IMR-90 (cell line): Measurements from ENCODE around the gene MRPL10. TPM values are rescaled to one million over a fixed set of nuclear protein-coding genes. Genes with fewer than 3 reads are reported as not detected.

ENCODE experiments used
- ATAC-seq: fragments of 200-7000 bp; cut with Tn5 transposase; 2 replicates; pipeline ENCODE4 v1.9.1; 2020; ENCODE audit warnings: low read depth, mild to moderate bottlenecking, moderate library complexity
- BruUV-seq: library from RNA; stranded (reverse); fragments of 400-500 nt; replicated peaks from 2 replicates; lab custom pipeline; 2021; lab: Mats Ljungman, UMichigan
- CTCF ChIA-PET: fragments of 300-600 bp; formaldehyde crosslinking; extraction: SDS; loops from one replicate; lab custom pipeline; 2021; ENCODE audit warnings: antibody characterized with exemption; lab: Yijun Ruan, JAX
- POLR2A ChIA-PET: fragments of 300-600 bp; sonication (Branson Sonifier 250); formaldehyde crosslinking; loops from one replicate; lab custom pipeline; 2022; ENCODE audit warnings: antibody characterized with exemption; ENCODE audit not compliant: unreplicated experiment; lab: Charles Lee
- DNase-seq: peaks from one replicate; pipeline ENCODE4 v3.0.0; 2013
- H2AFZ ChIP-seq: replicated peaks from 2 replicates; pipeline ENCODE3; 2013; ENCODE audit warnings: low read length, mild to moderate bottlenecking; ENCODE audit not compliant: poor library complexity
- H2AK5ac ChIP-seq: 2 replicates; pipeline ENCODE4 v1.6.1; 2013; ENCODE audit warnings: low read depth, low read length, inconsistent platforms
- H2AK9ac ChIP-seq: replicated peaks from 2 replicates; pipeline ENCODE3; 2013; ENCODE audit warnings: mild to moderate bottlenecking, low read depth, low read length, moderate library complexity; ENCODE audit not compliant: poor library complexity
- H2BK120ac ChIP-seq: 2 replicates; pipeline ENCODE4 v1.6.1; 2013; ENCODE audit warnings: low read depth, low read length, inconsistent platforms
- H2BK15ac ChIP-seq: 3 replicates; pipeline ENCODE4 v1.6.1; 2013; ENCODE audit warnings: low read depth, low read length, inconsistent platforms
- H2BK20ac ChIP-seq: 2 replicates; pipeline ENCODE4 v1.6.1; 2013; ENCODE audit warnings: low read depth, mild to moderate bottlenecking, inconsistent platforms, low read length, moderate library complexity
- H2BK5ac ChIP-seq: 2 replicates; pipeline ENCODE4 v1.6.1; 2013; ENCODE audit warnings: mild to moderate bottlenecking, low read depth, low read length, inconsistent platforms; ENCODE audit not compliant: poor library complexity, severe bottlenecking
- H3K14ac ChIP-seq: replicated peaks from 2 replicates; pipeline ENCODE4 v1.6.1; 2013; ENCODE audit warnings: low read depth, low read length, inconsistent platforms
- H3K18ac ChIP-seq: 2 replicates; pipeline ENCODE4 v1.6.1; 2013; ENCODE audit warnings: low read depth, low read length, control low read depth
- H3K23ac ChIP-seq: 2 replicates; pipeline ENCODE4 v1.6.1; 2013; ENCODE audit warnings: low read depth, low read length, inconsistent platforms
- H3K27ac ChIP-seq: 2 replicates; pipeline ENCODE4 v1.5.1; 2013; ENCODE audit warnings: mild to moderate bottlenecking, control low read depth, low read length; ENCODE audit not compliant: insufficient read depth
- H3K27me3 ChIP-seq: 2 replicates; pipeline ENCODE4 v1.6.1; 2013; ENCODE audit warnings: low read length; ENCODE audit not compliant: control insufficient read depth, insufficient read depth
- H3K36me3 ChIP-seq: 2 replicates; pipeline ENCODE4 v1.6.1; 2013; ENCODE audit warnings: low read length, mixed read lengths; ENCODE audit not compliant: control insufficient read depth, insufficient read depth
- H3K4ac ChIP-seq: 2 replicates; pipeline ENCODE4 v1.6.1; 2013; ENCODE audit warnings: low read depth, low read length, inconsistent platforms
- H3K4me1 ChIP-seq: 2 replicates; pipeline ENCODE4 v1.6.1; 2013; ENCODE audit warnings: low read length, mixed read lengths; ENCODE audit not compliant: control insufficient read depth, insufficient read depth
- H3K4me2 ChIP-seq: 2 replicates; pipeline ENCODE4 v1.6.1; 2013; ENCODE audit warnings: low read depth, mild to moderate bottlenecking, control low read depth, low read length, moderate library complexity
- H3K4me3 ChIP-seq: 2 replicates; pipeline ENCODE4 v1.5.1; 2013; ENCODE audit warnings: low read depth, mild to moderate bottlenecking, control low read depth, low read length, moderate library complexity; ENCODE audit not compliant: insufficient read depth
- H3K56ac ChIP-seq: 2 replicates; pipeline ENCODE4 v1.6.1; 2013; ENCODE audit warnings: low read length, inconsistent platforms; ENCODE audit not compliant: insufficient read depth; ENCODE audit errors: extremely low read depth
- H3K79me1 ChIP-seq, 2 experiments: 2 replicates each; pipeline ENCODE4 v1.6.1; 2013; ENCODE audit warnings: low read length in 2 of 2, inconsistent platforms in 1 of 2, low read depth in 1 of 2
- H3K9ac ChIP-seq: 2 replicates; pipeline ENCODE4 v1.6.1; 2013; ENCODE audit warnings: low read depth, low read length, control low read depth
- H3K9me1 ChIP-seq: 2 replicates; pipeline ENCODE4 v1.6.1; 2013; ENCODE audit warnings: low read length, inconsistent platforms; ENCODE audit not compliant: insufficient read depth
- H3K9me3 ChIP-seq: 2 replicates; pipeline ENCODE4 v1.6.1; 2013; ENCODE audit warnings: low read length; ENCODE audit not compliant: control insufficient read depth, insufficient read depth
- H4K20me1 ChIP-seq: 2 replicates; pipeline ENCODE4 v1.6.1; 2013; ENCODE audit warnings: low read length, inconsistent platforms; ENCODE audit not compliant: insufficient read depth
- H4K5ac ChIP-seq: 2 replicates; pipeline ENCODE4 v1.6.1; 2013; ENCODE audit warnings: mild to moderate bottlenecking, low read depth, low read length, control low read depth
- H4K8ac ChIP-seq, 2 experiments: 2 replicates each; pipeline ENCODE4 v1.6.1; 2013; ENCODE audit warnings: low read depth in 2 of 2, low read length in 2 of 2, control low read depth in 1 of 2, inconsistent platforms in 1 of 2
- H4K91ac ChIP-seq: 2 replicates; pipeline ENCODE4 v1.6.1; 2013; ENCODE audit warnings: low read depth, low read length, inconsistent platforms; ENCODE audit not compliant: insufficient read depth
- BHLHE40 ChIP-seq: fragments of 150-350 bp; IDR thresholded peaks from 2 replicates; pipeline ENCODE4 v1.6.1; 2016; ENCODE audit warnings: mild to moderate bottlenecking, low read depth, low read length
- CEBPB ChIP-seq: IDR thresholded peaks from 2 replicates; pipeline ENCODE4 v1.6.1; 2012; ENCODE audit warnings: low read depth, low read length, improper control_type of control experiment
- CHD1 ChIP-seq: IDR thresholded peaks from 2 replicates; pipeline ENCODE4 v1.6.1; 2012; ENCODE audit warnings: low read depth, low read length, improper control_type of control experiment
- CTCF ChIP-seq: conservative IDR thresholded peaks from 2 replicates; pipeline ENCODE4 v1.5.1; 2012; ENCODE audit warnings: mild to moderate bottlenecking, low read depth, low read length, improper control_type of control experiment
- ELK1 ChIP-seq: fragments of 150-350 bp; IDR thresholded peaks from 2 replicates; pipeline ENCODE4 v1.6.1; 2016; ENCODE audit warnings: low read depth, mild to moderate bottlenecking, low read length, moderate library complexity, borderline replicate concordance
- FOS ChIP-seq: fragments of 150-350 bp; IDR thresholded peaks from 2 replicates; pipeline ENCODE4 v1.6.1; 2016; ENCODE audit warnings: low read depth, low read length
- MAZ ChIP-seq: IDR thresholded peaks from 2 replicates; pipeline ENCODE4 v1.6.1; 2012; ENCODE audit warnings: low read depth, mild to moderate bottlenecking, low read length, improper control_type of control experiment, moderate library complexity, borderline replicate concordance
- MXI1 ChIP-seq: IDR thresholded peaks from 2 replicates; pipeline ENCODE4 v1.6.1; 2012; ENCODE audit warnings: low read depth, mild to moderate bottlenecking, low read length, moderate library complexity, borderline replicate concordance
- NFE2L2 ChIP-seq: fragments of 150-350 bp; IDR thresholded peaks from 2 replicates; pipeline ENCODE4 v1.6.1; 2016; ENCODE audit warnings: low read depth, mild to moderate bottlenecking, low read length
- RAD21 ChIP-seq: IDR thresholded peaks from 2 replicates; pipeline ENCODE4 v1.6.1; 2012; ENCODE audit warnings: low read length, improper control_type of control experiment
- RFX5 ChIP-seq: IDR thresholded peaks from 2 replicates; pipeline ENCODE4 v1.8.0; 2012; ENCODE audit warnings: low read depth, mild to moderate bottlenecking, low read length, moderate library complexity
- USF2 ChIP-seq: fragments of 150-350 bp; IDR thresholded peaks from 2 replicates; pipeline ENCODE4 v1.6.1; 2017; ENCODE audit warnings: mild to moderate bottlenecking, antibody characterized with exemption, low read length, low read depth
- WGBS, 2 experiments: methylation state at CpG; one replicate each; pipeline versions ENCODE4 v1.1.5 to v1.1.7; 2013; ENCODE audit warnings: missing lambda C conversion rate in 2 of 2; ENCODE audit not compliant: insufficient read length in 1 of 2; ENCODE audit errors: extremely low coverage in 2 of 2; 5-methylcytosine and 5-hydroxymethylcytosine counted together
- dilution Hi-C: fragments of 300-500 bp; cut with HindIII; formaldehyde crosslinking; loops from one replicate; pipeline ENCODE4 v1.14.3; 2018; ENCODE audit warnings: low sequenced_read_pairs; ENCODE audit not compliant: unreplicated experiment
- in situ Hi-C: fragments of 300-500 bp; cut with MboI; formaldehyde crosslinking; loops from 3 replicates; pipeline ENCODE4 v1.14.3; 2019; ENCODE audit warnings: low sequenced_read_pairs, inconsistent platforms, mixed read lengths
- intact Hi-C: fragments of 100-400 bp; cut with micrococcal nuclease; formaldehyde crosslinking; loops from 2 replicates; pipeline ENCODE4 v1.10.0; 2022
- polyA plus RNA-seq, 3 experiments: library from polyadenylated mRNA; depleted of rRNA; stranded (reverse); fragments of >200 nt; gene quantifications; 2 replicates each; pipeline ENCODE4 v1.2.3, GENCODE V29; 2012; ENCODE audit warnings: low replicate concordance in 1 of 3
- total RNA-seq: library from RNA; depleted of rRNA; stranded (reverse); fragments of >200 nt; gene quantifications from 2 replicates; pipeline ENCODE4 v1.2.3, GENCODE V29; 2012

Gene MRPL10
- total and polyA plus RNA-seq, 2 of the 4 experiments (the other 2 are of a cell fraction): 32.3 to 61.8 TPM

GRCh38 chr17:47803201-47803600 lies 28.1 kb downstream of the MRPL10 start:
- H2BK5ac ChIP-seq: no peak overlapping the region
- ATAC-seq (no peak), DNase-seq (no peak)
- H4K91ac ChIP-seq: no peak overlapping the region
- no peaks in the 10 kb centered on the region for H3K9me3 ChIP-seq
- H2AK9ac ChIP-seq: no peak overlapping the region
- ChIA-PET POLR2A (no interaction called here), CTCF (no interaction called here)
- intact Hi-C loops: no loop called here
- H4K5ac ChIP-seq: no peak overlapping the region
- no peak overlapping the region for H3K27ac ChIP-seq
- dilution Hi-C loops: no loop called here
- no peak overlapping the region for H2BK120ac ChIP-seq
- no peak overlapping the region for H2BK20ac ChIP-seq
- no peaks in the 10 kb centered on the region for H3K9me1 ChIP-seq
- no peaks in the 10 kb centered on the region for H3K4me1 ChIP-seq
- no peak overlapping the region for H3K4me2 ChIP-seq
- in situ Hi-C loops: no loop called here
- H4K20me1 ChIP-seq: no peaks in the 10 kb centered on the region; the same call in none of the 2 replicates
- H3K14ac ChIP-seq: no peak overlapping the region
- no peaks in the 10 kb centered on the region for H3K79me1 ChIP-seq
- H3K23ac ChIP-seq: no peak overlapping the region
- no peak overlapping the region for H2AFZ ChIP-seq
- H3K56ac ChIP-seq: no peak overlapping the region
- H3K27me3 ChIP-seq: peaks cover 34% of the 10 kb centered on the region
- peaks cover 17% of the 10 kb centered on the region for H3K36me3 ChIP-seq
- no peak overlapping the region for H2AK5ac ChIP-seq
- BruUV-seq: no TSS peak
- H4K8ac ChIP-seq: no peak overlapping the region
- H3K4ac ChIP-seq: no peak overlapping the region
- no peak overlapping the region for H3K4me3 ChIP-seq
- H2BK15ac ChIP-seq: no peak overlapping the region
- no peak overlapping the region for H3K9ac ChIP-seq
- no CpG with 5 or more reads among the region's 5 CpGs for WGBS, 2 experiments
- TF ChIP-seq BHLHE40 (no peak), FOS (no peak), RAD21 (no peak), MAZ (no peak), NFE2L2 (no peak), CEBPB (no peak), CTCF (no peak), MXI1 (no peak), RFX5 (no peak), USF2 (no peak), ELK1 (no peak), CHD1 (no peak)
- no peak overlapping the region for H3K18ac ChIP-seq
